ENCODE data around the gene DUSP28. TPM values are rescaled to one million over a fixed set of nuclear protein-coding genes. Genes with fewer than 3 reads are reported as not detected.
"Not testable (repeated sequence)": the region's sequence is repeated elsewhere in the genome, so short reads cannot be mapped to it uniquely, and the experiment has no call there.

DUSP28 gene
- total RNA-seq, 2 donors from 2014 or later: 3.9 to 5.3 TPM

DNA sequence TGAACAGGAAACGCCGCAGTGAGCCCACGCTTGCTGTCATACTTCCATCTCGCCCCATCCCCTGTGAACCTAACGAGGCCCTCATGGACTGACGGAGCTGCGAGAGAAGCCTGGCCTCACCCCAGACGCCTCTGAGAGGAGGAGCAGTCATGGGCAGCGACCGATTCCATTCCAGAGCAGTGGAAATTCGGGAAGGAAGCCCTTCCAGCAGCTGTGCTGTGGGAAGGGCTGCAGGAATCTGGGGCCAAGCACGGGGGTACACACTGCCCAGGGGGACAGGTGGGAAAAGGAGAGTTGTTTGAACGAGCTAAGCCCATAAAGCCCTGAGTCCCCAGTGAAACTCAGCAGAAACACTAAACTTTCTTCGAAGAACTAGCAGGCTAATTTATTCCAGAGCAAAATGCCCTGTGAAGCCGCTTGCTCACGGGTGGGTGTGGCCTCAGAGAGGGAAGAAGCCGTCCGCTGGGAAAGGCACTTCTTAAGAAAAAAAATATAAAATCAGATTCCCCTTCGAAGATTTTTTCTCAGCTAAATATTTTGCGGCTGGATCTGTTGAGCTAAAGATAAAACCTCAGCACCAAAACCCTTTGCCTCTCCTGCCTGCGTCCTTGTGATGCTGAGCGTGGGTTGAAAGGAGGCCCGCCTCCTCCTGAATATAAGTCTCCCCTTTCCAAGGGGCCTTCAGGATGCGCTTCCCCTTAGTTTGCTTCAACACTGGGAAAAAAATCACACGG lies 40.6 kb upstream of the DUSP28 start:
- Histone ChIP-seq H3K27me3 (no peaks in the 10 kb centered on the region), H3K4me1 (no peaks in the 10 kb centered on the region), H3K4me3 (no peak overlapping the region), H3K9ac (ENCODE audit: low read depth in 2 of 2, low read length in 2 of 2) (no peak overlapping the region), H3K36me3 (no peaks in the 10 kb centered on the region), H3K9me3 (no peaks in the 10 kb centered on the region), H3K27ac (no peak overlapping the region)
- TF ChIP-seq, protein P1, sequence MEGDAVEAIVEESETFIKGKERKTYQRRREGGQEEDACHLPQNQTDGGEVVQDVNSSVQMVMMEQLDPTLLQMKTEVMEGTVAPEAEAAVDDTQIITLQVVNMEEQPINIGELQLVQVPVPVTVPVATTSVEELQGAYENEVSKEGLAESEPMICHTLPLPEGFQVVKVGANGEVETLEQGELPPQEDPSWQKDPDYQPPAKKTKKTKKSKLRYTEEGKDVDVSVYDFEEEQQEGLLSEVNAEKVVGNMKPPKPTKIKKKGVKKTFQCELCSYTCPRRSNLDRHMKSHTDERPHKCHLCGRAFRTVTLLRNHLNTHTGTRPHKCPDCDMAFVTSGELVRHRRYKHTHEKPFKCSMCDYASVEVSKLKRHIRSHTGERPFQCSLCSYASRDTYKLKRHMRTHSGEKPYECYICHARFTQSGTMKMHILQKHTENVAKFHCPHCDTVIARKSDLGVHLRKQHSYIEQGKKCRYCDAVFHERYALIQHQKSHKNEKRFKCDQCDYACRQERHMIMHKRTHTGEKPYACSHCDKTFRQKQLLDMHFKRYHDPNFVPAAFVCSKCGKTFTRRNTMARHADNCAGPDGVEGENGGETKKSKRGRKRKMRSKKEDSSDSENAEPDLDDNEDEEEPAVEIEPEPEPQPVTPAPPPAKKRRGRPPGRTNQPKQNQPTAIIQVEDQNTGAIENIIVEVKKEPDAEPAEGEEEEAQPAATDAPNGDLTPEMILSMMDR (IDR thresholded peaks at IDR 0.05): no peak
- no peak for DNase-seq
- intact Hi-C loops (cut with DNase I): loop anchor here (10.0 kb wide), 1 partner anchor 85 kb away; no protein-coding TSS in a partner anchor

DNA sequence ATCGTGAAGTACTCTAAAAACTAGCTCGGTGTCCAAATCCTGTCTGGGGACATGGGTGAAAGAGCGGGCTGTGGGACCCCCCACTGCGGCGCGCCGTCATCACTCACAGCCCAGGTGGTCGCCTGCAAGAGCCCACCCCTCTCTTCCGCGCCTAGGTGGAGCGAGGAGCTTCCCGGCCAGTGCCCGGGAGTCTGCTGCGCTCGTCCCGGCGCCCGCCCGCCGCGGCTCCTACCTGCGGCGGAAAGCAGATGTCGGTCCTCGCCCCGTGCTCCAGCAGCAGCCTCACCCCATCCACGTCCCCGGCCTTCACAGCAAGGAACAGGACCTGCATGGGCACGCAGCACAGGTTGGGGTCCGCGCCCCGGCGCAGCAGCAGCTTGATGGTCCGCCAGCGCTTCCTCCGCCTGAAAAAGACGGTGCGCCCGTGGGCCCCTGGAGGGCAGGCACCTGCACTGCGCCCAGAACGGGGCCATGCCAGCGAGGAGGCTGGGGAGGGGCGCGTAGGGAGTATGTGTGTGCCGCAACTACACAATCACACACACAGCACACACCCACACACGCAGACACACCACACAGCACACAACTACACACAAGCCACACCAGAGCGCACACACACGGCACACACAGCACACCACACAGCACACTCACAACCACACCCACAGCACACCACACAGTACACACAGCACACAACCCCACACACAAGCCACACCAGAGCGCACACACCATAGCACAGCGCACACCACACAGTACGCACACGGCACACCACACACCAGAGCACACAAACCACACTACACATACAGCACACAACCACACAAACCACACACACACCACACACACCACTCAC lies 39.8 kb upstream of the DUSP28 start:
- Histone ChIP-seq H3K4me3 (no peak overlapping the region), H3K4me1 (no peaks in the 10 kb centered on the region), H3K9ac (ENCODE audit: low read depth in 2 of 2, low read length in 2 of 2) (no peak overlapping the region), H3K27ac (no peak overlapping the region), H3K27me3 (no peaks in the 10 kb centered on the region), H3K9me3 (no peaks in the 10 kb centered on the region), H3K36me3 (no peaks in the 10 kb centered on the region)
- intact Hi-C loops (cut with DNase I): no loop called here
- TF ChIP-seq, protein P1 (IDR thresholded peaks at IDR 0.05): no peak
- DNase-seq: no peak

DNA sequence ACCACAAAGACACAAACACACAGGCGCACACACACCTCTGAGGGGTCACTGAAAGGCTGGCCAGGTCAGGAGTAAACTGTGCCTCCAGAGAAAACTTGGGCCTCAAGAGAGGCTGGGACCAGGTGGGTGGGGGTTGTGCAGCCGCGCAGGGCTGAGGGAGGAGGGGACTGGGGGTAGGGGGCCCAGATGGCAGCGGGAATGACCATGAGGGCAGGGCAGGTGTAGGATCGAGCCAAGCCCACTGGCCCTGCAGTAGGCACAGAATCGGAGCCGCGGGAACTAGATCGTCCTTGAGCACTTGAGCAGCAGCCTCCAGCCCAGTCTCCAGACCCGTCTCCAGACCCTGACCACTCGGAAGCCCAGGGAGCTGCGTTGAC lies 39.2 kb upstream of the DUSP28 start:
- Histone ChIP-seq H3K4me1 (no peaks in the 10 kb centered on the region), H3K36me3 (no peaks in the 10 kb centered on the region), H3K27ac (no peak overlapping the region), H3K9ac (ENCODE audit: low read depth in 2 of 2, low read length in 2 of 2) (no peak overlapping the region), H3K4me3 (no peak overlapping the region), H3K9me3 (no peaks in the 10 kb centered on the region), H3K27me3 (no peaks in the 10 kb centered on the region)
- intact Hi-C loops (cut with DNase I): no loop called here
- TF ChIP-seq, protein P1 (IDR thresholded peaks at IDR 0.05): no peak
- no peak for DNase-seq

DNA sequence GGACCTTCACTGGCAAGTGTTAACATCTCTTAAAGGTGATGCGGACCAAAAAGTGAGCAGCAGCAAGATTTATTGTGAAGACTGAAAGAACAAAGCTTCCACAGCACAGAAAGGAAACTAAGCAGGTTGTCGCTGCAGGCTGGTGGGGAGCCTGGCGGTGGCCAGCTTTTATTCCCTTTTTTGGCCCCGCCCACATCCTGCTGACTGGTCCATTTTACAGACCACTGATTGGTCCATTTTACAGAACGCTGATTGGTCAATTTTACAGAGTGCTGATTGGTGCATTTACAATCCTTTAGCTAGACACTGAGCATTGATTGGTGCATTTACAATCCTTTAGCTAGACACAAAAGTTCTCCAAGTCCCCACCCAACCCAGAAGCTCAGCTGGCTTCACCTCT lies 38.3 kb upstream of the DUSP28 start:
- DNase-seq; intact Hi-C loops (cut with DNase I); H3K27ac ChIP-seq: not testable (repeated sequence)

DNA sequence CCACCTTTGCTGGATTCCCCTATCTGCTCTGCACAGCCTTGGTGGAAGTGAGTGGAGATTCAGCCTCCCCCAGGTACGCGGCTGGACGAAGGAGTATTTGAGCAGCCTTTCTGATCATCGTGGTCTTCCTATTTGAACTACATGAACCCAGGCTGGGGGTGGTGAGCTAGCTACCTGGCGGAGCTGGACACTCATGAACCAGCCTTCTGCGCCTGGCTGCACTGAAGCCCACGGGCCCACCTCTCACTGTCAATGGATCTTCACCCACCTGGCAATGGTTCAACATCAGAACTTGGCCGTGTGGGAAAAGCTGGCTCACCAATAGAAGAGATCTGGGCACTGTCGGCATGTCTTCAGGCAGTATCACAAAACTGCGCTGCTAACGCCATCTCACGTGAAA lies 37.8 kb upstream of the DUSP28 start:
- DNase-seq: no peak
- TF ChIP-seq, protein P1 (IDR thresholded peaks at IDR 0.05): no peak
- Histone ChIP-seq H3K4me1 (no peaks in the 10 kb centered on the region), H3K9ac (ENCODE audit: low read depth in 2 of 2, low read length in 2 of 2) (no peak overlapping the region), H3K36me3 (no peaks in the 10 kb centered on the region), H3K27ac (no peak overlapping the region), H3K27me3 (no peaks in the 10 kb centered on the region), H3K4me3 (no peak overlapping the region), H3K9me3 (no peaks in the 10 kb centered on the region)
- intact Hi-C loops (cut with DNase I): no loop called here

More for the DNA sequence above, 38.3 kb upstream of the DUSP28 start:
- not testable (repeated sequence) for H3K9ac ChIP-seq (ENCODE audit: low read depth in 2 of 2, low read length in 2 of 2); H3K4me3 ChIP-seq; H3K4me1 ChIP-seq; H3K9me3 ChIP-seq; H3K27me3 ChIP-seq; H3K36me3 ChIP-seq
